ENCODE data around the gene TPO. TPM values are rescaled to one million over a fixed set of nuclear protein-coding genes. Genes with fewer than 3 reads are reported as not detected.

TPO gene
- total RNA-seq, 4 donors from 2014 or later: 0.70 to 46.2 (median 6.8) TPM

DNA sequence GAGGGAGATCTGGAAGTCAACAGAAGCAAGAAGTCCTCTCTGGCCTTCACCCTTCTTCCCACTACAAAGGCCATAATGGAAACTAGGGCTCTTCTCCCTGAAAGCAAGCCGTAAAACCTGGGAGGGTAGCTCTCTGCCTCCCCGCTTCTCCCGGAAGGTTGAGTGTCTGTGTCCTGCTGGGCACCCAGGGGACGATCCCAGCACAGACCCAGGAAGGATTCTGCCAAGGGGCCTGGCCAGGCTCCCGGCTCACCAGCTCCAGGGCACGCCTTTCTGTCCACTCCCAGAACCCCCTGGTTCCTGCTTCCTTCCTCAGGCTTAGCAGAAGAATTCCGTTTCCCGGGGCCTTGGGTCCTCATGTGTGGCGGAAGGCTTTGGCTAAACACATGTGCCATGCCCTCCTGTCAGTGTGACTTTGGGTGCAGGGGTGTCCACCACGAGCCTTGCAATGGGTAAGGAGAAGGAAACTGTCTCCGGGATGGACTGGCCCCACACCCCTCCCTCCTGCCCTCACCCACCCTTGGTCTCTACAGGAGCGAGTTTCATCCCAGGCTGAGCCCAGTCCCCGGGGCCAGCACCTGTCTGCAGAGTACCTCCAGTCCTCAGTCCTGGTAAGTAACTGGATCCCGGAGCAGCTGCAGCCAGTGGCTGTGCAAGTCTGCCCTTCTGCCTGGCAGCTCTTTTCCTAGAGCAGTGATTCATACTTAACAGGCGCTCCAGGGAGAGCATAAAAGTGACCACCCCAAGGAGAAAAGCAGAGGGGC, 135.8 kb downstream of the TPO start:
- DNase-seq: no peak
- no peak overlapping the region for H3K27ac ChIP-seq
- no peaks in the 10 kb centered on the region for H3K9me3 ChIP-seq
- TF ChIP-seq POLR2A (IDR thresholded peaks at IDR 0.05): no peak
- TF ChIP-seq CTCF (IDR thresholded peaks at IDR 0.05): no peak
- no peak overlapping the region for H3K4me3 ChIP-seq
- H3K27me3 ChIP-seq: no peaks in the 10 kb centered on the region
- H3K36me3 ChIP-seq: no peaks in the 10 kb centered on the region
- H3K4me1 ChIP-seq: no peaks in the 10 kb centered on the region

DNA sequence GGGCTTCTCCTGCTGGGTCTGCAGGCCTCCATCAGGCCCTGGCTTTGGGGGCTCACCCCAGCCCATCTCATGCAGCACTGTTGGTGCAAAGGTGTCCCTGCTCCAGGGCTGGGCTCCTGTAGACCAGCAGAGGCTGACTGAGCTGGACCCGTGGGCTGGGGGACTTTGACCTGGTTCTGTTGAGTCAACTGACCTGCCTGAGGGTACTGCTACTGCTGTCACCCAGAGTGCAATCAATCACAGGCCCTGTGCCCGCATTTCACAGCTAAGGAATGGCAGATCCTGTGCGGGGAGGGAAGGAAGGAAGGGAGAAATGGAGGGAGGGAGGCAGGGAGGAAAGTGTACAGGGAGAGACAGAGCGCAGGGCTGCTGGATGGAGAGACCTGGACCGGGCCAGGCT, 136.8 kb downstream of the TPO start:
- Histone ChIP-seq H3K36me3 (no peaks in the 10 kb centered on the region), H3K27ac (no peak overlapping the region), H3K9me3 (no peaks in the 10 kb centered on the region), H3K4me1 (no peaks in the 10 kb centered on the region), H3K27me3 (no peaks in the 10 kb centered on the region), H3K4me3 (no peak overlapping the region)
- TF ChIP-seq CTCF (IDR thresholded peaks at IDR 0.05) (no peak), POLR2A (IDR thresholded peaks at IDR 0.05) (no peak)
- DNase-seq: no peak

- no peaks in the 10 kb centered on the region for H3K27me3 ChIP-seq
- TF ChIP-seq POLR2A (IDR thresholded peaks at IDR 0.05) (no peak), CTCF (IDR thresholded peaks at IDR 0.05) (peak; percentile 20 to 91 (median 66))
- H3K27ac ChIP-seq: no peak overlapping the region
These were observed 137.5 kb downstream of the TPO start for GRCh38 chr2:1550658-1551316.

GRCh38 chr2:1551905-1552304, 138.6 kb downstream of the TPO start:
- no peak for DNase-seq
- Histone ChIP-seq H3K4me1 (no peaks in the 10 kb centered on the region), H3K36me3 (no peaks in the 10 kb centered on the region), H3K27me3 (no peaks in the 10 kb centered on the region), H3K4me3 (no peak overlapping the region), H3K27ac (no peak overlapping the region), H3K9me3 (no peaks in the 10 kb centered on the region)
- TF ChIP-seq CTCF (IDR thresholded peaks at IDR 0.05): no peak
- no peak for TF ChIP-seq POLR2A (IDR thresholded peaks at IDR 0.05)

More at GRCh38 chr2:1550658-1551316, 137.5 kb downstream of the TPO start:
- no peak overlapping the region for H3K4me3 ChIP-seq
- no peaks in the 10 kb centered on the region for H3K9me3 ChIP-seq
- H3K4me1 ChIP-seq: no peaks in the 10 kb centered on the region
- no peaks in the 10 kb centered on the region for H3K36me3 ChIP-seq
- peak; percentile 26 to 62 (median 58) for DNase-seq

DNA sequence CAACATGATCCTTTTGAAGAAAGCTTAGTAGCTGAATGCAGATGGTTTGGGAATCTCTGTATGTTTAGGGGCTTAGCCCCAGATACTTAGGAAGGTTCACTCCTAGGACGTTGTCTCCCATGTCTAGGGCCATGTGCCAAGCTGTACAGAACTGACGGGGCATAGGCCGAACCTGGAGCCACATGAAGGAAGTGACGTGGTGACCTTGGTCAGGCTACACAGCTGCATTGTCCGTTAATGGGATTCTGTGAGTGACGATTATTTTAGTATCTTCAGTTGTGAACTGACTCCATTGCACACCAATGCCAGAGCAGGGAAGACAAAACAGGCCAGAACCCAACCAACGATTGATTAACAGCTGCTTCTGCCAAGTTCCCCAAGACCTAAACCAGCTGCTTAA, 139.3 kb downstream of the TPO start:
- no peak overlapping the region for H3K4me3 ChIP-seq
- H3K27me3 ChIP-seq: no peaks in the 10 kb centered on the region
- H3K9me3 ChIP-seq: no peaks in the 10 kb centered on the region
- no peaks in the 10 kb centered on the region for H3K4me1 ChIP-seq
- H3K27ac ChIP-seq: no peak overlapping the region
- DNase-seq: peak in 2 of 3 donors; percentile 6 to 33
- H3K36me3 ChIP-seq: no peaks in the 10 kb centered on the region
- TF ChIP-seq CTCF (IDR thresholded peaks at IDR 0.05) (no peak), POLR2A (IDR thresholded peaks at IDR 0.05) (no peak)

Data from Peyer's patch (tissue), 4 donors.